HuH-7.5 (cell line): Measurements from ENCODE around the gene SGCD.

Source experiments
- DNase-seq: peaks from one replicate; pipeline ENCODE4 v3.0.0; 2011; ENCODE audit warnings: low spot score

The SGCD gene

DNA sequence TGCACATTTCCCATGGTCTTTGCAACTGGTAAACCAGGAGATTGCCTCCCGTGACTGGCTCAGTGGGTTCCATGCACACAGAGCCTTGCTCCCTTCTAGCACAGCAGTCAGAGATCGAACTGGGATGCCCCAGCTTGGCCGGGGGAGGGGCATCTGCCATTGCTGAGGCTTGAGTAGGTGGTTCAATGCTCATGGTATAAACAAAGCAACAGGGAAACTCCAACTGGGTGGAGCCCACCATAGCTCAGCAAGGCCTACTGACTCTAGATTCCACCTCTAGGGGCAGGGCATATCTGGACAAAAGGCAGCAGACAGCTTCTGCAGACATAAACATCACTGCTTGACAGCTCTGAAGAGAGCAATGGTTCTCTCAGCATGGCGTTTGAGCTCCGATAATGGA lies 456.1 kb downstream of the SGCD start:
- DNase-seq, result no peak

DNA sequence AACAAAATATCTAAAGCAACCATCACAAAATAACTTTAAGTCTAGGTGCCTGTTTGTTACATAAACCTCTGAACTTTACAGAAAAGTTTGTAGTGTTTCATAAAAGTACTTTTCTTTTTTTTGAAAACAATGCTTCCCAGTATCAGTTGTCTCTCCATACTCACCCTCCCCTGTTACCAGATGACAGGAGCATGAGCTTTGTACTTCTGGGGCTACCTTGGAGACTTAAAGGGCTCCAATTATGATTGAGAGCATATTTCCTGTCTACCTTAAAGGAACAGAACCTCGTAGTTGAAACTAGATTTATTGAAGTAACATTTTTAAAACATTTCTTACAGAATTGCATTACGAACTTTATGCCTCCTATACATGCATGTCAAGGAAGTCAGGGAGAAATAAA lies 467.7 kb downstream of the SGCD start:
- no peak for DNase-seq

DNA sequence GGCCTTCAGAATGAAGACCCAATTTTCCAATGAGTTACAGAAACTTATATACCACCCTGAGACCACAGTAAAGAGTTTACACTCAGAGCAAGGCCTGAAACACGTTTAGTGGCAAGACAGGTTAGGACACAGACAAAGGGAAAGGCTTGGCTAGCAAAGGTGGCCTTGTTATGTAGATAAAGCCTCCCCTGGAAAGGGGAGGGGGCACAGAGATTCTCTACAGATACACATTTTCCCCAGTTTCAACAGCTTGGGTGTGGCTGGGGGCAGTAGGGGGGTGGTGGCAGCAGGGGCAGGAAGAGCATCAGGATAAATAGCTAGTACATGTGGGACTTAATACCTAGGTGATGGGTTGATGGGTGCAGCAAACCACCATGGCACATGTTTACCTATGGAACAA lies 471.2 kb downstream of the SGCD start:
- no peak for DNase-seq

DNA sequence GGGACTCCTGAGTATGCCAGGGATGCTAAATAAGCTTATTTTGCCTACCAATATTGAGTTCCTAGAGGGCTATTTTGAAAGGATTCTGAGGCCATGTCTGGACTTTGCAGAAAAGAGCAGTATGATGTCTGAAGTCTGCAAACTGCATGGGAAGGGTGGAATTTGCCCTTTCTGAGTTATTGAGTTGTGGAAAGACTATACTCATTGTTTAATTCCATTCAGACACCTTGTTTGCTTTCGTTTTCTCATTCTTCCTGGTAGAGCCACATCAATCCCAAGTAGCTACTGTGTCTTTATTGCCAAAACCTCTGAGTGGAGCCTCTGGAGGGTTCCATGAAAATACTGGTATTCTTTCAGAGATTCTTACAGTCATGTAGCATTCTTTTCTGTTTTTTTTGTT lies 472.2 kb downstream of the SGCD start:
- no peak for DNase-seq

DNA sequence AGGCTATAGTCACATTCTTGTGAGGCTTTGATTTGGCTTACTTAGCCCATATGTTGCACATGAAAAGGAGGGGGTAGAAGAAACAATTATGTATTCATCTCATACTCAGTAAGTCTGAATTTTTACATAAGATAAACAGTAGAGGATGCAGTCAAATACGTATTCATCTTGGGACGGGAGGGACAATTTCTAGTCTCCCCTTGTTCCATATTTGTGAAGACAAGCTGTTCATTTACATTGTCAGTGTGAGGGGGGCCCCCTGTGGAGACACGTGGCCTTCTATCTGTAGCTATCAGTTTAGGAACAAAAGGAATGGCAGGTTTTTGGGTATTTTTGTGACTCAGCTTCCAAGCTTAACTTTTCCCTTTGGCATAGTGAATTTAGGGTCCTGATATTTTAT lies 474.0 kb downstream of the SGCD start:
- no peak for DNase-seq

DNA sequence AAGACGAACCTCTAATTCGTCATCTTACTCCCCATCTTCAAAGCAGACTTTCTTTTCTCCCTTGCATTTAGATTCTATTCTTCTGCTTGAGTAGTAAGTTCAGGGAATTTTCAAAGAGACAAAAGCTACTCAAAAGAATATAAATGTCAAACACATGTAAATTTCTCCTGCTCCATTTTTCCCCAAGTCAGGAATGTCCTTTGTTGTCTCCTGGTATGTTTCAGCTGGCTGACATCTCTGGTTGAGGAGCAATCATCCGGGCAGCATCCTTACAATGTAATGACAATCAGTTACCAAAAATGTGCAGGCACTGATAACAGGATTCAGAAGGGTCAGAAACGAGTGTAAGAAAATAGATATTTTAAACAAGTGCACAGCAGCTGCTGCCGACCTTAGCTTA lies 475.5 kb downstream of the SGCD start:
- DNase-seq, result no peak

DNA sequence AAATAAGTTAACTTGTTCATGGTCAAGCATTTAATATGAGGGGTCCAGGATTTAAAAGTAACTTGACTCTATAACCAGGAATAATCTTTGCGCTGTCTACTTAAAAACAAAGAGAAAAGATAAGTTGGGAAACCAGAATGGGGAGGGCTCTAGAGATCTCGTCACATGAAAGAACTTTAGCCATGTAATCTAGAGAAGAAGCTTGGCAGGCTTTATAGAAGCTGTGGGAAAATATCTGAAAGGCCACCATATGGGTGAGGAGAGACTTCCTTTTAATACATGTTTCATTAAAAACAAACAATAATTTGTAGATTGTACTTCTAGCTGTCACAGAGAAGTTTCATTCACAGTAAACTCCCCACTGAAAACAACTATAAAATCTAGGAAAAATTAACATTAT lies 476.4 kb downstream of the SGCD start:
- DNase-seq, result no peak

DNA sequence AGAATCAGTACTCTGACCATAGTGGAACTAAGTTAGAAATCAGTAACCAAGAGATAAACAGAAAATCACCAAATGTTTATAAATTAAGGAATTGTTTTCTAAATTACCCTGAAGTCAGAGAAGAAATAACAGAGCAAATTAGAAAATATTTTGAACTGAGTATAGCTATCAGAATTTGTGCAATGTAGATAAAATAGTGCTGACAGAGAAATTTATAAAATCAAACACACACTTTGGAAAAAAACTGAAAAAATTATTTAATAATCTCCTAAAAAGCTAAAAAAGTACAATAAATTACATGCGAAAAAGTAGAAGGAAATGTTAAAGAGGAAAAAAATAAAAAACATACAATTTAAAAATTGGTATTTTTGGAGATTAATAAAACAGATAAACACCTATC lies 486.0 kb downstream of the SGCD start:
- no peak for DNase-seq

DNA sequence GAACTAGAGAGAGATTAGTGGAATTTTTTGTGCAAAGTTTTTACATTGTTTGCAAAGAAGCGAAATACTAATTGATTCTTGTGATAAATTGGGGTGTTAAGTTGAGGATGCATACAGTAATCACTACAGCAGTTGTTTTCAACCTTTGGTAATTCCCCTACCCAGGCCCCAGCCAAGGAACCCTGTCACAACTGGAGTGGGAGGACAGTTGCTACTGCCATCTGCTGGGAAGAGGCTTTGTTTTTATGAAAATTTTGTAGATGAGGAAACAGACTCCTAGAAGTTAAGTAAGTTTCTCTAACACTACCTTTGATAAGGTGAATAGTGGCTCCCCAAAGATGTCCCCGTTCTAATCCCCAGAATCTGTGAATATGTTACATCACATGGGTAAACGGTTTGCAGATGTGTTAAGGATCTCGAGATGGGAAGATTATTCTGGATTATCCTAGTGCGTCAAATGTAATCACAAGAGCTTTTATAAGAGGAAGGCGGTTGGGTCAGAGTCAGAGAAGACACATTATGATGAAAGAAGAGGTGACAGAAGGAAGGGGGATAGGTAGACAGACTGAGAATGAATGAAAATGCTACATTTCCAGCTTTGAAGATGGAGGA lies 489.1 kb downstream of the SGCD start:
- peak; percentile 32 for DNase-seq
